ENCODE results near the gene PPIB. TPM values are rescaled to one million over a fixed set of nuclear protein-coding genes. Genes with fewer than 3 reads are reported as not detected.

Gene PPIB
- total and polyA plus RNA-seq, 2 donors (not counting 1 experiment from before 2014, with no cell fraction given) = 108 to 176 TPM

DNA sequence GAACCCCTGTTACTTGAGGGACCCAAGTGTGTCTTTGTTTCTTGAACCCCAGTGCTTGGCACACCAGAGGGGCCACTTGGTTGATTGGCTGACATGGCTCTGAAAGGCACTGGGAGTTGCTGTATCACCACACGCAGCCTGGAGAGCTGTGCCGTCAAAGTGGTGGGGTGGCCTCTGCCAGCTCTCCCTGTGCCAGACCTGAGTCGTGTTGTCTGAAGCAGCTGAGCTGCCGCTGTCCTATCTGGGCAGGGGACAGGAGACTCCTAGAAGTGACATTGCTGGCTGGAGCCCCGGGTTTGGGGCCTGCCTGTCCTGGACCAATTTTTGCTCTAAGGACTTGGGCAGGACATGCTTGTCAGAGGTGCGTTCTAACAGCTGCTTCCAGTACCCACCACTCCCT, 16.8 kb downstream of the PPIB start:
- Mint-ChIP-seq H3K4me3 (no peak overlapping the region), H3K4me1 (peaks cover 40% of the 10 kb centered on the region), H3K9me3 (ENCODE audit: insufficient read depth) (no peaks in the 10 kb centered on the region), H3K27me3 (no peaks in the 10 kb centered on the region), H3K27ac (no peak overlapping the region)
- Histone ChIP-seq H3K4me1 (ENCODE audit: control insufficient read depth in 2 of 2, insufficient read depth in 2 of 2, low read length in 2 of 2) (peaks cover 24 to 39% of the 10 kb centered on the region in 2 donors), H3K9me3 (ENCODE audit: control extremely low read depth in 1 of 3, control insufficient read depth in 2 of 3, insufficient read depth in 1 of 3, low read length in 2 of 3) (no peaks in the 10 kb centered on the region), H3K27ac (ENCODE audit: low read length in 2 of 2) (peak overlapping the region in 1 of 2 donors; percentile 46), H4K20me1 (ENCODE audit: control insufficient read depth, insufficient read depth, low read length, poor library complexity, severe bottlenecking) (peaks cover 12% of the 10 kb centered on the region), H3K4me2 (replicated peaks; ENCODE audit: low read depth, low read length, poor library complexity, severe bottlenecking) (no peak overlapping the region), H2AFZ (ENCODE audit: insufficient read depth, low read depth, low read length, poor library complexity, severe bottlenecking) (no peak overlapping the region), H3K9ac (ENCODE audit: low read length) (no peak overlapping the region), H3K36me3 (replicated peaks in 1 of 2; ENCODE audit: control extremely low read depth in 1 of 2, control insufficient read depth in 1 of 2, extremely low read depth in 1 of 2, insufficient read depth in 2 of 2, low read length in 1 of 2) (peaks cover 1 to 35% of the 10 kb centered on the region in 2 experiments), H3K4me3 (ENCODE audit: control extremely low read depth in 1 of 5, extremely low read depth in 1 of 5, insufficient read depth in 1 of 5, low read depth in 2 of 5, low read length in 4 of 5) (no peak overlapping the region), H3K27me3 (replicated peaks in 1 of 4; ENCODE audit: control extremely low read depth in 1 of 4, control insufficient read depth in 3 of 4, insufficient read depth in 4 of 4, low read length in 3 of 4) (no peaks in the 10 kb centered on the region), H3K79me2 (ENCODE audit: control insufficient read depth, insufficient read depth, low read length) (peaks cover 9% of the 10 kb centered on the region)
- ChIA-PET POLR2A (interaction anchor here (1.7 kb wide), 1 partner anchor 17 kb away, joined by 11 read pairs; the partner anchor contains the start of gene PPIB), CTCF (interaction anchor here (1.9 to 3.0 kb wide), 3 partner anchors 8 to 11 kb away, joined by 6 to 28 read pairs (median 7); no protein-coding TSS in a partner anchor)
- ATAC-seq (ENCODE audit: low read depth) (no peak), DNase-seq (no peak)
- TF ChIP-seq EZH2 (IDR thresholded peaks at IDR 0.05; ENCODE audit: borderline replicate concordance, insufficient read depth, low read depth, low read length, poor library complexity, severe bottlenecking) = no peak
- TF ChIP-seq, protein P1, sequence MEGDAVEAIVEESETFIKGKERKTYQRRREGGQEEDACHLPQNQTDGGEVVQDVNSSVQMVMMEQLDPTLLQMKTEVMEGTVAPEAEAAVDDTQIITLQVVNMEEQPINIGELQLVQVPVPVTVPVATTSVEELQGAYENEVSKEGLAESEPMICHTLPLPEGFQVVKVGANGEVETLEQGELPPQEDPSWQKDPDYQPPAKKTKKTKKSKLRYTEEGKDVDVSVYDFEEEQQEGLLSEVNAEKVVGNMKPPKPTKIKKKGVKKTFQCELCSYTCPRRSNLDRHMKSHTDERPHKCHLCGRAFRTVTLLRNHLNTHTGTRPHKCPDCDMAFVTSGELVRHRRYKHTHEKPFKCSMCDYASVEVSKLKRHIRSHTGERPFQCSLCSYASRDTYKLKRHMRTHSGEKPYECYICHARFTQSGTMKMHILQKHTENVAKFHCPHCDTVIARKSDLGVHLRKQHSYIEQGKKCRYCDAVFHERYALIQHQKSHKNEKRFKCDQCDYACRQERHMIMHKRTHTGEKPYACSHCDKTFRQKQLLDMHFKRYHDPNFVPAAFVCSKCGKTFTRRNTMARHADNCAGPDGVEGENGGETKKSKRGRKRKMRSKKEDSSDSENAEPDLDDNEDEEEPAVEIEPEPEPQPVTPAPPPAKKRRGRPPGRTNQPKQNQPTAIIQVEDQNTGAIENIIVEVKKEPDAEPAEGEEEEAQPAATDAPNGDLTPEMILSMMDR (IDR thresholded peaks at IDR 0.05) = no peak
- intact Hi-C loops (cut with micrococcal nuclease) = no loop called here
- WGBS (ENCODE audit: insufficient coverage) = 99% methylated on average over 6 of the region's 6 CpGs

DNA sequence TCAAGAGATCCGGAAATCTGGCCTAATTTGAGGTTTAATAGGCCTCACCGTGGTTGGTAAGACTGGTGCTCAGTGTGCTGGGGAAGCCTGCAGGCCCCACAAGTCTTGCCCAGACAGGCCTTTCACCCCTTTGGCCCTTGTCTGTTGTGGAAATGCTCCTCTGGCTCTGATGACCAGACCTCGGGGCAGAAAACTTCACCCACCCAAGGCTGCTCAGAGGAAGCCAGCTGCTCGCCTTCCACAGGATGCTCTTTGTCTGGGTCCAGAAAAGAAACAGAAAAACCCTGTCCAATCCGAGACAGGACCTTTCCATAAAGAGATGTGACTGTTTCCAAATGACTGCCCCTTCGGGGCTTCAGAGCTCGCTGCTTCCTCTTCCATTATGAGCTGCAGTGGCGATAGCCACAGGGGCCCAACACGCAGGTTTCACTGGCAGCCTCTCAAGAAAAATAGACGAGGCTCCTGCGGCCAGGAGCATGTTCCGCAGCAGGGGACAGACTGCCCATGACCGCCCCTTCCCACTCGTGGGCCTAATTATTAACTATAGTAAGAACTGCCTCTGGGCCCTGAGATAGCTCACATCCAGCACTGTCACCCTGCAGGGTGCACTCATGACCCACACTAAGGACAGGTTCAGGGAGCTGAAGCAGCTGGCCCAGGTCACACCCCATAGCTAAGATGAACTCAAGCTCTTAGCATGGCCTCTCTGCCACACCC, 18.1 kb downstream of the PPIB start:
- no peaks in the 10 kb centered on the region for H4K20me1 ChIP-seq (ENCODE audit: control insufficient read depth, insufficient read depth, low read length, poor library complexity, severe bottlenecking)
- Mint-ChIP-seq H3K9me3 (ENCODE audit: insufficient read depth) (no peaks in the 10 kb centered on the region), H3K27me3 (no peaks in the 10 kb centered on the region), H3K27ac (peak overlapping the region; percentile 91), H3K4me1 (peaks cover 27% of the 10 kb centered on the region), H3K4me3 (peak overlapping the region; percentile 34)
- H3K9me3 ChIP-seq (ENCODE audit: control extremely low read depth in 1 of 3, control insufficient read depth in 2 of 3, insufficient read depth in 1 of 3, low read length in 2 of 3) = no peaks in the 10 kb centered on the region
- peak overlapping the region; percentile 17 for H3K4me2 ChIP-seq (replicated peaks; ENCODE audit: low read depth, low read length, poor library complexity, severe bottlenecking)
- ATAC-seq (ENCODE audit: low read depth) = peak; percentile 78
- H3K79me2 ChIP-seq (ENCODE audit: control insufficient read depth, insufficient read depth, low read length) = peaks cover 7% of the 10 kb centered on the region
- H3K27me3 ChIP-seq (replicated peaks in 1 of 4; ENCODE audit: control extremely low read depth in 1 of 4, control insufficient read depth in 3 of 4, insufficient read depth in 4 of 4, low read length in 3 of 4) = no peaks in the 10 kb centered on the region
- no peak overlapping the region for H2AFZ ChIP-seq (ENCODE audit: insufficient read depth, low read depth, low read length, poor library complexity, severe bottlenecking)
- DNase-seq = peak; percentile 48
- H3K9ac ChIP-seq (ENCODE audit: low read length) = no peak overlapping the region
- peak overlapping the region; percentile 61 to 71 for H3K27ac ChIP-seq (ENCODE audit: low read length in 2 of 2)
- 68% methylated on average over 14 of the region's 14 CpGs for WGBS (ENCODE audit: insufficient coverage)
- TF ChIP-seq, protein P1 (IDR thresholded peaks at IDR 0.05) = no peak
- no peak for TF ChIP-seq EZH2 (IDR thresholded peaks at IDR 0.05; ENCODE audit: borderline replicate concordance, insufficient read depth, low read depth, low read length, poor library complexity, severe bottlenecking)
- peaks cover 11 to 26% of the 10 kb centered on the region in 2 donors for H3K4me1 ChIP-seq (ENCODE audit: control insufficient read depth in 2 of 2, insufficient read depth in 2 of 2, low read length in 2 of 2)
- ChIA-PET CTCF (interaction anchor here (3.0 kb wide), 1 partner anchor 9 kb away, joined by 28 read pairs; no protein-coding TSS in a partner anchor), POLR2A (interaction anchor here (0.9 to 1.7 kb wide), 3 partner anchors 8 to 20 kb away, joined by 3 to 11 read pairs (median 3); partner anchors contain the start of gene PPIB)
- intact Hi-C loops (cut with micrococcal nuclease) = loop anchor here (1.0 kb wide), 1 partner anchor 9 kb away; no protein-coding TSS in a partner anchor
- peaks cover 1 to 37% of the 10 kb centered on the region in 2 experiments for H3K36me3 ChIP-seq (replicated peaks in 1 of 2; ENCODE audit: control extremely low read depth in 1 of 2, control insufficient read depth in 1 of 2, extremely low read depth in 1 of 2, insufficient read depth in 2 of 2, low read length in 1 of 2)
- H3K4me3 ChIP-seq (ENCODE audit: control extremely low read depth in 1 of 5, extremely low read depth in 1 of 5, insufficient read depth in 1 of 5, low read depth in 2 of 5, low read length in 4 of 5) = no peak overlapping the region

Measured in B cell (primary cell).